Measurements from ENCODE around the gene KRT5.
"Not testable (repeated sequence)": the region's sequence is repeated elsewhere in the genome, so short reads cannot be mapped to it uniquely, and the experiment has no call there.

Gene KRT5

DNA sequence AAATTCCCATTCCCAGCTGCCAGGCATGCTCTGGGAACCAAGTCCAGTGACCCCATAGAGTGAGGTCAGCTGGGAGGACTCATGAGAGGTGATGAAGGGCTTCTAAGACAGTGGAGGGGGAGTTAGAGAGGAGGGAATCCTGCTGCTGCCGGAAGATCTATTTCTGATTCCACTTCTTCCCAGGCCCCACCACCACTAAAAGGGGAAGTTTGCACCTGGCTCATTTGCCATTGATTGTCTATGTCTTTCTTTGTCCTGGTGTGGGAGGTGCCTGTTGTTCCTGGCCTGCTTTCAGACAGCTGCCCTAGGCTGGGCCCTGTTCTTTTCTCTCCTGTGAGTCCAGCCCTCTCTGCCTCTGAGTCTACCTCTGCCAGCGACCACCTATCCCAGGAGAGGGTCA, 24.1 kb downstream of the KRT5 start:
- no peak for DNase-seq (ENCODE audit: low read depth in 1 of 2, low spot score in 1 of 2)

- DNase-seq (ENCODE audit: low read depth in 1 of 2, low spot score in 1 of 2), result no peak
These were observed 24.8 kb downstream of the KRT5 start for GRCh38 chr12:52495389-52495788.

DNA sequence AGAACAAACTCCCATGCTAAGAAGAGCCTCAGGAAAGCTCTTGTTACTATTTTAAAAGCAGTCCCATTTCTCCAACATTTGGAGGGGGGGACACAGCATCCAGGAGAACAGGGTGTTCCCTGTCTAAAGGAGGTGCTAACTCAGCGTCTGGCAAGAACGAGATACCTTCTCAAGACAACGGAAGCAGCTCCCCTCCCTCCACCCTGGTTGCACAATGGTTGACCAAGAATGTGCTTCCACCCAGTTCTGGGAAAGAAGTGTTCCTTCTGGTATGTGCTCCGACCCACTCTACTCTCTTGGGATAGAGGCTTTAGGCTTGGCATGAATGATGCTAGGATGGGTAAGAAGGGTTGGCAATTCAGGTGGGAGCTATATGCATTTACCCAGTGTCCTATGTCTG, 25.7 kb downstream of the KRT5 start:
- DNase-seq (ENCODE audit: low read depth in 1 of 2, low spot score in 1 of 2), result no peak

DNA sequence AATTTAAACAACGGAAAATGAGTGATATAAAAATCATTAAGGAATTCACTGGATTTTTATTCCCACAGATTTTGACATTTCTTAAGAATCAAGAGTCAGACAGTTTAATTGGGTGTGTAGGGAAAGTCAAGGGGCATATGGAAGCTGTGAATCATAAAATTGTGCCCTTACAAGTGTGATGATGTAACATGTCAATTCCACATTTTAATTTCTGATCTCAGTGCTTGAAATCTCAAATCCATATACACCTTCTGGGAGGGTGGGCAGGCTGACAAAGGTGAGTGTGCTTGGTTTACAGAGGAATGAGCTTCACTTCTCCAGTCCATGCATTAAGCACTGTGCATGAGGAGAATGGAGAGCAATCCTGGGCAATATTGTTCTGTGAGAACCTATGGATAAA, 26.1 kb downstream of the KRT5 start:
- no peak for DNase-seq (ENCODE audit: low read depth in 1 of 2, low spot score in 1 of 2)

- DNase-seq (ENCODE audit: low read depth in 1 of 2, low spot score in 1 of 2), result no peak
These were observed 27.0 kb downstream of the KRT5 start, which contains the start of gene KRT6A for GRCh38 chr12:52493172-52493571. Gene KRT6A, minus strand, starts transcription at chr12:52493257. Its CDS starts 69 bp downstream, at chr12:52493188.

DNA sequence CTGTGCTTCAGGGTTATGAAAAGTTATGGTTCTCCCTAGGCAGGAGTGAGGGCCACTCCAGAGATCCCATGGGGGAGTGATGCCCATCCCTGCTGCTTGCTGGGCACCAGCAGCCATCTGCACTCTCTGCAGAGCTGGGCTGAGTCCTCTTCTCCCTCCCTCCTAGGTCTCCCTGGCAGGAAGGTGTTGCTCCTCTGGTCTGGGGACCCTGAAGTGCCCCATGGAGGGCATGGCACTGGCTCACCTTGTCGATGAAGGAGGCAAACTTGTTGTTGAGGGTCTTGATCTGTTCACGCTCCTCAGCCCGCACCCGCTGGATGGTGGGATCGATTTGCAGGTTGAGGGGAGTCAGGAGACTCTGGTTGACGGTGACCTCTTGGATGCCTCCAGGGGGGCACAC, 27.8 kb downstream of the KRT5 start:
- DNase-seq (ENCODE audit: low read depth in 1 of 2, low spot score in 1 of 2), result not testable (repeated sequence)

DNA sequence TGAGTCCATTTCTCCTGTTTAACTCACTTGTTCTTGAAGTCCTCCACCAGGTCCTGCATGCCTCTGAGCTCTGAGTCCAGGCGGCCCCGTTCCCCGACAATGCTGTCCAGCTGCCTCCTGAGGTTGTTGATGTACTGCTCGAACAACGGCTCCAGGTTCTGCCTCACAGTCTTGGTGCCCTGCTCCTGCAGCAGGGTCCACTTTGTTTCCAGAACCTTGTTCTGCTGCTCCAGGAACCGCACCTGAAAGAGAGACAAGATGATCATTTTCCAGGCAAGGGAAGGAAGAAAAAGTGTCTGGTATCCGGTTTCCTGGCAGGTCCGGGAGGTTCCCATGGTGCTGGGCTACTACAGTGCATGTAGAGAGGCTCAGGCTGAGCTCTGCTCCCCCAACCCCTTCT, 28.7 kb downstream of the KRT5 start:
- DNase-seq (ENCODE audit: low read depth in 1 of 2, low spot score in 1 of 2), result not testable (repeated sequence)

- DNase-seq (ENCODE audit: low read depth in 1 of 2, low spot score in 1 of 2), result no peak
These were observed 31.5 kb downstream of the KRT5 start for GRCh38 chr12:52488736-52489135.

- not testable (repeated sequence) for DNase-seq (ENCODE audit: low read depth in 1 of 2, low spot score in 1 of 2)
These were observed 32.3 kb downstream of the KRT5 start for GRCh38 chr12:52487744-52488443.

DNA sequence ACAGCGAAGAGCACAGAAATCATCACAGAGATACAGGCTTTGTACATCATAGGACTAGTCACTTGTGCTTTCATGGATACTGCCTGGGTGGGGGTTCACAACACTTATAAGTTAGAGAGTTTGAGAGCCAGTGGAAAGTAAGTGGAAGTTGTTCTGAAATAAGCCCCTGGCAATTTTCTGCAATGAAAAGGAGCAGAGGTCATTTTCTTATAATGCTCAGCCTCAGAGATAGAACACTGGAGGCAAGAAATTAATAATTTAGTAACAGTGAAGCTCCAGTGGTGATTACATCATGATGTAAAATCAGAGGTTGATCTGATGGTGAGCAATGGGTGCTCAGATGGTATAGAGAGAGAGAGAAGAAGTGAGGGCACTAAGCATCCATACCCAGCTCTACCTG, 33.0 kb downstream of the KRT5 start:
- no peak for DNase-seq (ENCODE audit: low read depth in 1 of 2, low spot score in 1 of 2)

DNA sequence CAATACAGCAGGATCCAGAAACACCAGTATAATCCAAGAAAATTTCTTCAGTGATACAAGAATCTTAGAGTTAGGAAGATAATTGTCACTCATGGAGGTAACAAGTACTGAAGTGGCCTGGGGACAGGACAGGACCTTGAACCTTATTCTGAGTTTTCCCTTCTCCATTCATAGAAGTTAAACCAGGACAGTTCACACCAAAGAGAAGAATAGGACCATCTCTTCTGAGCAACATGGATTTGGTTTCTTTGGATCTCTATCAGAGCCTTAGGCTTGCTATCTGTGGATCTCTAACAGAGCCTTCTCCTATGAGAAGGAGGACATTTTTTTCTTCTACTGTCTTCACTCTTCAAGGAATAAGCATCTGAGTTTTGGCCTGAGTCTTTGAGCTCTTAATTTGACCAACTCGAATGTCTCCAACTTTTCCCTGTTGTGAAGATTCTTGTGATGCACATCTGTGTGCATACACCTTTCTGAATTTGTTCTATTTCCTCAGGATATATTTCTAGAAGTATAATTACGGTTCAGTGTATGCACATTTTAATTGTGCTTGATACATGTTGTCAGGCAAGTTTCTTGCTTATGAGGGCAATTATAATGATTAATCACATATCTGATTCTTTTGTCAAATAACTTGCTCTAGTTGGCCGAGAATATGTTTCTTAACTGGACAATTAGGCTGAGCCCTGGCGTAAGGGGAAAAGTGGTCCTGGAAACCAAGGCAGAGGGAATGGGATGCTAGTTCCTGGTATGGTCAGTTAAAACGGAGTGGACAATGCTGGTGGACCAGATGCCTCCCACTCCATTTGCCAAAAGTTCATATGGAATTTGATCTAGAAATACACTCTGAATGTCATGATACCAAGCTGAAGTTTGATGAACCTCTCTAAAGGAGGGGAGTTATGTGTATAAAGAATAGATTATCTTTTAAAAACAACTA, 33.8 kb downstream of the KRT5 start:
- no peak for DNase-seq (ENCODE audit: low read depth in 1 of 2, low spot score in 1 of 2)

- DNase-seq (ENCODE audit: low read depth in 1 of 2, low spot score in 1 of 2), result no peak
These were observed 40.1 kb downstream of the KRT5 start for GRCh38 chr12:52480073-52480472.

- no peak for DNase-seq (ENCODE audit: low read depth in 1 of 2, low spot score in 1 of 2)
These were observed 42.5 kb downstream of the KRT5 start for GRCh38 chr12:52477651-52478050.

DNA sequence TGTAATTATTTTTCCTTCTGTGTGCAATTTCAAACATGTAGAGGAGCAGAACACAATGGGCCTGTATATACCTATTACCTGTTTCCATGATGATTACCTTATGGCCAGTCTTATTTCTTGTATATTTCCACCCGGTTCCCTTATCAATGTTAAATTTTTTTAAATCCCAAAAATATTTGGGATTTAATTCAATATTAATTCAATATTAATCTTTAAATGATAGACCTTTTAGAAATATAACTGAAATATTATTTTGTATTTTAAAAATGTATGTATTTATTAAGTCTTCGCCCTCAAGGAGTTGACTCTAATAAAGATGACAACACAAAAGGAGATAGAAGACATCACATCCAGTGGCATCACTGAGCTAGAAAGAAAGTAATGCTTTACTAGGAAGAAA, 46.0 kb downstream of the KRT5 start:
- DNase-seq (ENCODE audit: low read depth in 1 of 2, low spot score in 1 of 2), result no peak

DNA sequence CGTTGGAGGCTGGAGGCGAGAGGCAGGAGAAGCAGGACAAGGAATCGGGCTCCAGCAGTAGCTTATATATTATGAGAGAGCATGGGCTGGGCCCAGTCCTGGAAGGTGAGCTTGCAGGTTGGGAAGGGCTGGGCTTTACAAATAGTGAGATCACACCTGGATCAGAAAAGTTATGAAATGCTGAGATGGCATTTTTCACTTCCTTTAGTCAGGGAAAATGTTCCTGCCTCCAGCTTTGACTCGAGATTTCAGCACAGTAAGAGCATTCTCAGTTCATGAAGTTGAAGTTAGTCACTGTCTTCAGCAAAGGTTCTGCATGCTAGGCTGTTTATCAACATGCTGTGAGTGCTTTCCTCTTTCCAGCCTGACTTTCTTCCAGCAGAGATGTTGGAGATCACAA, 46.4 kb downstream of the KRT5 start, which contains the start of gene KRT6C:
Gene KRT6C (minus strand): TSS at position 38 of the 400 bp plus-strand sequence. CDS start 68 bp downstream, outside the sequence.
- no peak for DNase-seq (ENCODE audit: low read depth in 1 of 2, low spot score in 1 of 2)

- DNase-seq (ENCODE audit: low read depth in 1 of 2, low spot score in 1 of 2), result no peak
These were observed 50.3 kb downstream of the KRT5 start for GRCh38 chr12:52469853-52470252.

DNA sequence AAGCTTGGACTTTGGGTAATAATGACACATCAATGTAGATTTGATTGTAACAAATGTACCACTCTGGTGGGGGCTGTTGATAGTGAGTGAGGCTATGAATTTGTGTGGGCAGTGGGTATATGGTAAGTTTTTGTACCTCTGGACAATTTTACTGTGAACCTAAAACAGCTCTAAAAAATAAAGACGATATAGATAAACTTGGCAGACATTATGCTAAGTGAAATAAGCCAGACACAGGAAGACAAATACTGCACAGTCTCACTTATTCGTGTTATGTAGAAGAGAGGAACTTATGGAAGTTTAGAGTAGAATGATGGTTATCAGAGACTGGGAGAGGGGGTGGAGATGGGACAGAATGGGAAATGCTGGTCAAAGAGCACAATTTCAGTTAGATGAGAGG, 55.3 kb downstream of the KRT5 start:
- no peak for DNase-seq (ENCODE audit: low read depth in 1 of 2, low spot score in 1 of 2)

Measured in activated T-helper 1 cell treated with anti-CD3 and anti-CD28 coated beads, Interleukin-2, amount 50 U/mL, for 16 hours (primary cell).